ENCODE measurements around the gene CPLX1.

The CPLX1 gene

GRCh38 chr4:854356-854755 is 28.4 kb upstream of the CPLX1 start:
- DNase-seq: no peak

- no peak for DNase-seq
Observed at GRCh38 chr4:853416-853781, 27.5 kb upstream of the CPLX1 start.

- DNase-seq: no peak
Observed at GRCh38 chr4:851701-852430, 25.9 kb upstream of the CPLX1 start.

GRCh38 chr4:850323-850945 is 24.5 kb upstream of the CPLX1 start:
- no peak for DNase-seq

- no peak for DNase-seq
Observed at GRCh38 chr4:849478-850175, 23.7 kb upstream of the CPLX1 start.

- DNase-seq: no peak
Observed at GRCh38 chr4:848803-849477, 23.0 kb upstream of the CPLX1 start.

GRCh38 chr4:848307-848691 is 22.4 kb upstream of the CPLX1 start:
- DNase-seq: no peak

- no peak for DNase-seq
Observed at GRCh38 chr4:845836-846251, 19.9 kb upstream of the CPLX1 start.

- no peak for DNase-seq
Observed at GRCh38 chr4:845233-845835, 19.4 kb upstream of the CPLX1 start.

- no peak for DNase-seq
Observed at GRCh38 chr4:844752-845232, 18.9 kb upstream of the CPLX1 start.

- DNase-seq: no peak
Observed at GRCh38 chr4:839675-840443, 13.9 kb upstream of the CPLX1 start.

GRCh38 chr4:837772-838171 is 11.8 kb upstream of the CPLX1 start:
- DNase-seq: no peak

GRCh38 chr4:836750-837301 is 10.9 kb upstream of the CPLX1 start:
- no peak for DNase-seq

- no peak for DNase-seq
Observed at GRCh38 chr4:836003-836511, 10.1 kb upstream of the CPLX1 start.

- DNase-seq: no peak
Observed at GRCh38 chr4:835148-836002, 9.4 kb upstream of the CPLX1 start.

GRCh38 chr4:834368-835147 is 8.6 kb upstream of the CPLX1 start:
- no peak for DNase-seq

GRCh38 chr4:833731-834367 is 7.9 kb upstream of the CPLX1 start:
- DNase-seq: no peak

GRCh38 chr4:833156-833555 is 7.2 kb upstream of the CPLX1 start:
- DNase-seq: no peak

- DNase-seq: no peak
Observed at GRCh38 chr4:832536-832935, 6.6 kb upstream of the CPLX1 start.
